Fibroblast of upper back skin (primary cell): ENCODE measurements around the gene CREBBP.
A peak's percentile ranks its signal among the peaks of the same experiment; 100 is the strongest.

ENCODE experiments used
- DNase-seq: peaks from one replicate; pipeline ENCODE4 v3.0.0-alpha.2; 2013

The CREBBP gene

GRCh38 chr16:3701531-3701930, 179.0 kb downstream of the CREBBP start:
- DNase-seq: no peak

- DNase-seq: no peak
Measured at GRCh38 chr16:3698941-3699340, 181.6 kb downstream of the CREBBP start.

- peak; percentile 84 for DNase-seq
Measured at GRCh38 chr16:3696425-3697218, 183.9 kb downstream of the CREBBP start.

- no peak for DNase-seq
Measured at GRCh38 chr16:3695610-3696369, 184.7 kb downstream of the CREBBP start.

- DNase-seq: no peak
Measured at GRCh38 chr16:3694051-3694450, 186.5 kb downstream of the CREBBP start.

- no peak for DNase-seq
Measured at GRCh38 chr16:3691761-3692160, 188.8 kb downstream of the CREBBP start.

- peak; percentile 50 for DNase-seq
Measured at GRCh38 chr16:3690980-3691720, 189.4 kb downstream of the CREBBP start.

GRCh38 chr16:3690470-3690928, 190.0 kb downstream of the CREBBP start:
- peak; percentile 95 for DNase-seq

- no peak for DNase-seq
Measured at GRCh38 chr16:3689731-3690130, 190.8 kb downstream of the CREBBP start.

- DNase-seq: no peak
Measured at GRCh38 chr16:3687792-3688191, 192.7 kb downstream of the CREBBP start.

- DNase-seq: no peak
Measured at GRCh38 chr16:3687021-3687420, 193.5 kb downstream of the CREBBP start.

GRCh38 chr16:3681206-3681605, 199.3 kb downstream of the CREBBP start:
- DNase-seq: no peak

GRCh38 chr16:3677994-3678393, 202.5 kb downstream of the CREBBP start:
- no peak for DNase-seq

- DNase-seq: no peak
Measured at GRCh38 chr16:3675601-3676130, 204.8 kb downstream of the CREBBP start.
